GM23338 (cell line): ENCODE measurements around the gene THAP6. TPM values are rescaled to one million over a fixed set of nuclear protein-coding genes. Genes with fewer than 3 reads are reported as not detected.

Source experiments
- ATAC-seq: fragments of 200-7000 bp; cut with Tn5 transposase; 3 replicates; pipeline ENCODE4 v1.9.1; 2020
- DNase-seq: peaks from one replicate; pipeline ENCODE4 v3.0.0-alpha.2; 2015; ENCODE audit warnings: low spot score
- H2AFZ ChIP-seq: fragments of 200-600 bp; sonication (generic); 2 replicates; pipeline ENCODE4 v1.8.0; 2016; ENCODE audit warnings: antibody characterized with exemption, mild to moderate bottlenecking, moderate library complexity
- H3F3A ChIP-seq: fragments of 200-600 bp; sonication (generic); replicated peaks from 2 replicates; pipeline ENCODE4 v1.8.0; 2017; ENCODE audit warnings: antibody characterized with exemption, mixed run types, low read depth
- H3K27ac ChIP-seq: fragments of 200-600 bp; sonication (generic); 2 replicates; pipeline ENCODE4 v1.6.1; 2016; ENCODE audit warnings: low read depth
- H3K27me3 ChIP-seq: fragments of 200-600 bp; sonication (generic); 2 replicates; pipeline ENCODE4 v1.8.0; 2016; ENCODE audit warnings: mild to moderate bottlenecking, mixed run types, moderate library complexity; ENCODE audit not compliant: insufficient read depth
- H3K36me3 ChIP-seq: fragments of 200-600 bp; sonication (generic); 2 replicates; pipeline ENCODE4 v1.8.0; 2016; ENCODE audit warnings: mild to moderate bottlenecking; ENCODE audit not compliant: insufficient read depth
- H3K4me1 ChIP-seq: fragments of 200-600 bp; sonication (generic); 2 replicates; pipeline ENCODE4 v1.8.0; 2016; ENCODE audit warnings: mild to moderate bottlenecking, moderate library complexity; ENCODE audit not compliant: insufficient read depth
- H3K4me2 ChIP-seq: fragments of 200-600 bp; sonication (generic); 2 replicates; pipeline ENCODE4 v1.7.1; 2017; ENCODE audit warnings: mixed run types
- H3K4me3 ChIP-seq: fragments of 200-600 bp; sonication (generic); 2 replicates; pipeline ENCODE4 v1.6.1; 2016; ENCODE audit warnings: mixed run types
- H3K79me2 ChIP-seq: fragments of 200-600 bp; sonication (generic); replicated peaks from 2 replicates; pipeline ENCODE4 v1.8.0; 2017; ENCODE audit warnings: mild to moderate bottlenecking; ENCODE audit not compliant: insufficient read depth
- H3K9me2 ChIP-seq: fragments of 200-600 bp; sonication (generic); 2 replicates; pipeline ENCODE4 v1.8.0; 2017; ENCODE audit not compliant: insufficient read depth
- H4K20me1 ChIP-seq: fragments of 200-600 bp; sonication (generic); replicated peaks from 2 replicates; pipeline ENCODE4 v1.8.0; 2017; ENCODE audit warnings: mild to moderate bottlenecking; ENCODE audit not compliant: insufficient read depth
- H3K27ac Mint-ChIP-seq: 2 replicates; pipeline ENCODE4 v1.8.0; 2020; ENCODE audit warnings: inconsistent platforms, mild to moderate bottlenecking, moderate library complexity, mixed read lengths
- H3K27me3 Mint-ChIP-seq: 3 replicates; pipeline ENCODE4 v1.8.0; 2022; ENCODE audit warnings: low read depth, mild to moderate bottlenecking, moderate library complexity, mixed read lengths, inconsistent platforms; ENCODE audit not compliant: insufficient read depth, poor library complexity
- H3K36me3 Mint-ChIP-seq: 3 replicates; pipeline ENCODE4 v1.8.0; 2021; ENCODE audit warnings: low read depth, mild to moderate bottlenecking, inconsistent platforms, moderate library complexity, mixed read lengths
- H3K4me1 Mint-ChIP-seq: 3 replicates; pipeline ENCODE4 v1.8.0; 2020; ENCODE audit warnings: mild to moderate bottlenecking, inconsistent platforms, mixed read lengths
- H3K4me3 Mint-ChIP-seq: 3 replicates; pipeline ENCODE4 v1.8.0; 2021; ENCODE audit warnings: moderate library complexity, mild to moderate bottlenecking, inconsistent platforms, mixed read lengths
- H3K9me3 Mint-ChIP-seq: 3 replicates; pipeline ENCODE4 v1.8.0; 2020; ENCODE audit warnings: moderate library complexity, mild to moderate bottlenecking, inconsistent platforms, mixed read lengths
- CREB1 ChIP-seq: fragments of 250-450 bp; sonication (Bioruptor Pico); IDR thresholded peaks from 2 replicates; pipeline ENCODE4 v1.5.0; 2020; ENCODE audit warnings: low read depth, mild to moderate bottlenecking, moderate library complexity
- ETS1 ChIP-seq: IDR thresholded peaks from 2 replicates; pipeline ENCODE4 v1.6.1; 2016; ENCODE audit warnings: antibody characterized with exemption
- EZH2 ChIP-seq: fragments of 200-600 bp; sonication (generic); IDR thresholded peaks from one replicate; pipeline ENCODE4 v1.8.0; 2017; ENCODE audit warnings: antibody characterized with exemption, mild to moderate bottlenecking, low read depth; ENCODE audit not compliant: unreplicated experiment
- EZH2phosphoT487 ChIP-seq: fragments of 200-600 bp; sonication (generic); IDR thresholded peaks from one replicate; pipeline ENCODE4 v1.8.1; 2018; ENCODE audit warnings: antibody characterized with exemption; ENCODE audit not compliant: unreplicated experiment
- JUNB ChIP-seq: IDR thresholded peaks from one replicate; pipeline ENCODE4 v1.6.1; 2016; ENCODE audit warnings: antibody characterized with exemption; ENCODE audit not compliant: unreplicated experiment
- NANOG ChIP-seq: IDR thresholded peaks from 2 replicates; pipeline ENCODE4 v1.6.1; 2016; ENCODE audit warnings: antibody characterized with exemption, borderline replicate concordance
- POLR2AphosphoS5 ChIP-seq: IDR thresholded peaks from 2 replicates; pipeline ENCODE4 v1.6.1; 2016; ENCODE audit warnings: antibody characterized with exemption, low read depth
- STAT1 ChIP-seq: IDR thresholded peaks from one replicate; pipeline ENCODE4 v1.6.1; 2016; ENCODE audit warnings: antibody characterized with exemption; ENCODE audit not compliant: unreplicated experiment
- ZNF114 ChIP-seq: fragments of 250-450 bp; sonication (Bioruptor Pico); IDR thresholded peaks from 2 replicates; pipeline ENCODE4 v1.5.0; 2020; ENCODE audit warnings: mild to moderate bottlenecking, moderate library complexity
- ZNF331 ChIP-seq: fragments of 250-450 bp; sonication (Bioruptor Pico); IDR thresholded peaks from 2 replicates; pipeline ENCODE4 v1.5.0; 2020; ENCODE audit warnings: low read depth, mild to moderate bottlenecking, moderate library complexity
- polyA plus RNA-seq: library from polyadenylated mRNA; unstranded; fragments of >200 nt; fragmentation: Nextera tagmentation; extraction: Ambion mirVana; gene quantifications from 2 replicates; pipeline ENCODE4 v1.2.1, GENCODE V29; 2016
- total RNA-seq: library from RNA; depleted of rRNA; stranded (reverse); fragments of >200 nt; shearing (Covaris generic); gene quantifications from 2 replicates; pipeline ENCODE4 v1.2.3, GENCODE V29; 2014
- TF ChIP-seq, protein P1 (sequence below), 2 experiments: fragments of 200-600 bp in 1 of 2; sonication (generic) in 1 of 2; conservative IDR thresholded peaks; 2 replicates each; pipeline versions ENCODE4 v1.5.1 to v1.6.1; 2016 to 2017; ENCODE audit warnings: antibody characterized with exemption in 2 of 2, low read depth in 2 of 2, mild to moderate bottlenecking in 2 of 2, moderate library complexity in 1 of 2
- TF ChIP-seq, protein P2 (sequence below): fragments of 250-450 bp; sonication (Bioruptor Pico); IDR thresholded peaks from 2 replicates; pipeline ENCODE4 v1.5.0; 2020; ENCODE audit warnings: mild to moderate bottlenecking, moderate library complexity
- TF ChIP-seq, protein P3 (sequence below): IDR thresholded peaks from one replicate; pipeline ENCODE4 v1.6.1; 2018; ENCODE audit warnings: antibody characterized with exemption; ENCODE audit not compliant: unreplicated experiment

THAP6 gene
- total and polyA plus RNA-seq, 2 experiments from 2014 or later: 9.0 to 15.2 TPM

GRCh38 chr4:75470738-75471137 lies 43.5 kb upstream of the THAP6 start:
- no peaks in the 10 kb centered on the region for H3K27me3 ChIP-seq
- no peaks in the 10 kb centered on the region for H3K9me2 ChIP-seq
- Mint-ChIP-seq H3K9me3 (no peaks in the 10 kb centered on the region), H3K4me1 (no peaks in the 10 kb centered on the region), H3K4me3 (no peak overlapping the region), H3K27ac (no peak overlapping the region), H3K27me3 (no peaks in the 10 kb centered on the region), H3K36me3 (no peaks in the 10 kb centered on the region)
- H3K4me2 ChIP-seq: no peak overlapping the region
- no peak overlapping the region for H3K27ac ChIP-seq
- DNase-seq (no peak), ATAC-seq (no peak)
- H3K4me3 ChIP-seq: no peak overlapping the region
- TF ChIP-seq, protein P1, sequence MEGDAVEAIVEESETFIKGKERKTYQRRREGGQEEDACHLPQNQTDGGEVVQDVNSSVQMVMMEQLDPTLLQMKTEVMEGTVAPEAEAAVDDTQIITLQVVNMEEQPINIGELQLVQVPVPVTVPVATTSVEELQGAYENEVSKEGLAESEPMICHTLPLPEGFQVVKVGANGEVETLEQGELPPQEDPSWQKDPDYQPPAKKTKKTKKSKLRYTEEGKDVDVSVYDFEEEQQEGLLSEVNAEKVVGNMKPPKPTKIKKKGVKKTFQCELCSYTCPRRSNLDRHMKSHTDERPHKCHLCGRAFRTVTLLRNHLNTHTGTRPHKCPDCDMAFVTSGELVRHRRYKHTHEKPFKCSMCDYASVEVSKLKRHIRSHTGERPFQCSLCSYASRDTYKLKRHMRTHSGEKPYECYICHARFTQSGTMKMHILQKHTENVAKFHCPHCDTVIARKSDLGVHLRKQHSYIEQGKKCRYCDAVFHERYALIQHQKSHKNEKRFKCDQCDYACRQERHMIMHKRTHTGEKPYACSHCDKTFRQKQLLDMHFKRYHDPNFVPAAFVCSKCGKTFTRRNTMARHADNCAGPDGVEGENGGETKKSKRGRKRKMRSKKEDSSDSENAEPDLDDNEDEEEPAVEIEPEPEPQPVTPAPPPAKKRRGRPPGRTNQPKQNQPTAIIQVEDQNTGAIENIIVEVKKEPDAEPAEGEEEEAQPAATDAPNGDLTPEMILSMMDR (conservative IDR thresholded peaks at IDR 0.05; ENCODE audit: low read depth in 2 of 2): no peak
- TF ChIP-seq NANOG: no peak
- TF ChIP-seq, protein P2, sequence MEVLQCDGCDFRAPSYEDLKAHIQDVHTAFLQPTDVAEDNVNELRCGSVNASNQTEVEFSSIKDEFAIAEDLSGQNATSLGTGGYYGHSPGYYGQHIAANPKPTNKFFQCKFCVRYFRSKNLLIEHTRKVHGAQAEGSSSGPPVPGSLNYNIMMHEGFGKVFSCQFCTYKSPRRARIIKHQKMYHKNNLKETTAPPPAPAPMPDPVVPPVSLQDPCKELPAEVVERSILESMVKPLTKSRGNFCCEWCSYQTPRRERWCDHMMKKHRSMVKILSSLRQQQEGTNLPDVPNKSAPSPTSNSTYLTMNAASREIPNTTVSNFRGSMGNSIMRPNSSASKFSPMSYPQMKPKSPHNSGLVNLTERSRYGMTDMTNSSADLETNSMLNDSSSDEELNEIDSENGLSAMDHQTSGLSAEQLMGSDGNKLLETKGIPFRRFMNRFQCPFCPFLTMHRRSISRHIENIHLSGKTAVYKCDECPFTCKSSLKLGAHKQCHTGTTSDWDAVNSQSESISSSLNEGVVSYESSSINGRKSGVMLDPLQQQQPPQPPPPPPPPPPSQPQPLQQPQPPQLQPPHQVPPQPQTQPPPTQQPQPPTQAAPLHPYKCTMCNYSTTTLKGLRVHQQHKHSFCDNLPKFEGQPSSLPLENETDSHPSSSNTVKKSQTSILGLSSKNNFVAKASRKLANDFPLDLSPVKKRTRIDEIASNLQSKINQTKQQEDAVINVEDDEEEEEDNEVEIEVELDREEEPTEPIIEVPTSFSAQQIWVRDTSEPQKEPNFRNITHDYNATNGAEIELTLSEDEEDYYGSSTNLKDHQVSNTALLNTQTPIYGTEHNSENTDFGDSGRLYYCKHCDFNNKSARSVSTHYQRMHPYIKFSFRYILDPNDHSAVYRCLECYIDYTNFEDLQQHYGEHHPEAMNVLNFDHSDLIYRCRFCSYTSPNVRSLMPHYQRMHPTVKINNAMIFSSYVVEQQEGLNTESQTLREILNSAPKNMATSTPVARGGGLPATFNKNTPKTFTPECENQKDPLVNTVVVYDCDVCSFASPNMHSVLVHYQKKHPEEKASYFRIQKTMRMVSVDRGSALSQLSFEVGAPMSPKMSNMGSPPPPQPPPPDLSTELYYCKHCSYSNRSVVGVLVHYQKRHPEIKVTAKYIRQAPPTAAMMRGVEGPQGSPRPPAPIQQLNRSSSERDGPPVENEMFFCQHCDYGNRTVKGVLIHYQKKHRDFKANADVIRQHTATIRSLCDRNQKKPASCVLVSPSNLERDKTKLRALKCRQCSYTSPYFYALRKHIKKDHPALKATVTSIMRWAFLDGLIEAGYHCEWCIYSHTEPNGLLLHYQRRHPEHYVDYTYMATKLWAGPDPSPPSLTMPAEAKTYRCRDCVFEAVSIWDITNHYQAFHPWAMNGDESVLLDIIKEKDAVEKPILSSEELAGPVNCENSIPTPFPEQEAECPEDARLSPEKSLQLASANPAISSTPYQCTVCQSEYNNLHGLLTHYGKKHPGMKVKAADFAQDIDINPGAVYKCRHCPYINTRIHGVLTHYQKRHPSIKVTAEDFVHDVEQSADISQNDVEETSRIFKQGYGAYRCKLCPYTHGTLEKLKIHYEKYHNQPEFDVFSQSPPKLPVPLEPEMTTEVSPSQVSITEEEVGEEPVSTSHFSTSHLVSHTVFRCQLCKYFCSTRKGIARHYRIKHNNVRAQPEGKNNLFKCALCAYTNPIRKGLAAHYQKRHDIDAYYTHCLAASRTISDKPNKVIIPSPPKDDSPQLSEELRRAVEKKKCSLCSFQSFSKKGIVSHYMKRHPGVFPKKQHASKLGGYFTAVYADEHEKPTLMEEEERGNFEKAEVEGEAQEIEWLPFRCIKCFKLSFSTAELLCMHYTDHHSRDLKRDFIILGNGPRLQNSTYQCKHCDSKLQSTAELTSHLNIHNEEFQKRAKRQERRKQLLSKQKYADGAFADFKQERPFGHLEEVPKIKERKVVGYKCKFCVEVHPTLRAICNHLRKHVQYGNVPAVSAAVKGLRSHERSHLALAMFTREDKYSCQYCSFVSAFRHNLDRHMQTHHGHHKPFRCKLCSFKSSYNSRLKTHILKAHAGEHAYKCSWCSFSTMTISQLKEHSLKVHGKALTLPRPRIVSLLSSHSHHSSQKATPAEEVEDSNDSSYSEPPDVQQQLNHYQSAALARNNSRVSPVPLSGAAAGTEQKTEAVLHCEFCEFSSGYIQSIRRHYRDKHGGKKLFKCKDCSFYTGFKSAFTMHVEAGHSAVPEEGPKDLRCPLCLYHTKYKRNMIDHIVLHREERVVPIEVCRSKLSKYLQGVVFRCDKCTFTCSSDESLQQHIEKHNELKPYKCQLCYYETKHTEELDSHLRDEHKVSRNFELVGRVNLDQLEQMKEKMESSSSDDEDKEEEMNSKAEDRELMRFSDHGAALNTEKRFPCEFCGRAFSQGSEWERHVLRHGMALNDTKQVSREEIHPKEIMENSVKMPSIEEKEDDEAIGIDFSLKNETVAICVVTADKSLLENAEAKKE (CRISPR knock-in tag): no peak
- TF ChIP-seq JUNB: no peak
- TF ChIP-seq ETS1: no peak
- TF ChIP-seq, protein P3, sequence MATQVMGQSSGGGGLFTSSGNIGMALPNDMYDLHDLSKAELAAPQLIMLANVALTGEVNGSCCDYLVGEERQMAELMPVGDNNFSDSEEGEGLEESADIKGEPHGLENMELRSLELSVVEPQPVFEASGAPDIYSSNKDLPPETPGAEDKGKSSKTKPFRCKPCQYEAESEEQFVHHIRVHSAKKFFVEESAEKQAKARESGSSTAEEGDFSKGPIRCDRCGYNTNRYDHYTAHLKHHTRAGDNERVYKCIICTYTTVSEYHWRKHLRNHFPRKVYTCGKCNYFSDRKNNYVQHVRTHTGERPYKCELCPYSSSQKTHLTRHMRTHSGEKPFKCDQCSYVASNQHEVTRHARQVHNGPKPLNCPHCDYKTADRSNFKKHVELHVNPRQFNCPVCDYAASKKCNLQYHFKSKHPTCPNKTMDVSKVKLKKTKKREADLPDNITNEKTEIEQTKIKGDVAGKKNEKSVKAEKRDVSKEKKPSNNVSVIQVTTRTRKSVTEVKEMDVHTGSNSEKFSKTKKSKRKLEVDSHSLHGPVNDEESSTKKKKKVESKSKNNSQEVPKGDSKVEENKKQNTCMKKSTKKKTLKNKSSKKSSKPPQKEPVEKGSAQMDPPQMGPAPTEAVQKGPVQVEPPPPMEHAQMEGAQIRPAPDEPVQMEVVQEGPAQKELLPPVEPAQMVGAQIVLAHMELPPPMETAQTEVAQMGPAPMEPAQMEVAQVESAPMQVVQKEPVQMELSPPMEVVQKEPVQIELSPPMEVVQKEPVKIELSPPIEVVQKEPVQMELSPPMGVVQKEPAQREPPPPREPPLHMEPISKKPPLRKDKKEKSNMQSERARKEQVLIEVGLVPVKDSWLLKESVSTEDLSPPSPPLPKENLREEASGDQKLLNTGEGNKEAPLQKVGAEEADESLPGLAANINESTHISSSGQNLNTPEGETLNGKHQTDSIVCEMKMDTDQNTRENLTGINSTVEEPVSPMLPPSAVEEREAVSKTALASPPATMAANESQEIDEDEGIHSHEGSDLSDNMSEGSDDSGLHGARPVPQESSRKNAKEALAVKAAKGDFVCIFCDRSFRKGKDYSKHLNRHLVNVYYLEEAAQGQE: no peak
- TF ChIP-seq CREB1 (CRISPR knock-in tag): no peak
- TF ChIP-seq STAT1: no peak
- TF ChIP-seq EZH2phosphoT487: no peak
- TF ChIP-seq ZNF114 (CRISPR knock-in tag): no peak
- no peak for TF ChIP-seq ZNF331 (CRISPR knock-in tag)
- TF ChIP-seq EZH2: no peak
- TF ChIP-seq POLR2AphosphoS5: no peak
- H4K20me1 ChIP-seq: no peaks in the 10 kb centered on the region
- no peaks in the 10 kb centered on the region for H3K79me2 ChIP-seq
- no peak overlapping the region for H2AFZ ChIP-seq
- no peaks in the 10 kb centered on the region for H3K36me3 ChIP-seq
- H3K4me1 ChIP-seq: no peaks in the 10 kb centered on the region
- H3F3A ChIP-seq: no peaks in the 10 kb centered on the region
